ENCODE measurements around the gene MIGA2.

Gene MIGA2

DNA sequence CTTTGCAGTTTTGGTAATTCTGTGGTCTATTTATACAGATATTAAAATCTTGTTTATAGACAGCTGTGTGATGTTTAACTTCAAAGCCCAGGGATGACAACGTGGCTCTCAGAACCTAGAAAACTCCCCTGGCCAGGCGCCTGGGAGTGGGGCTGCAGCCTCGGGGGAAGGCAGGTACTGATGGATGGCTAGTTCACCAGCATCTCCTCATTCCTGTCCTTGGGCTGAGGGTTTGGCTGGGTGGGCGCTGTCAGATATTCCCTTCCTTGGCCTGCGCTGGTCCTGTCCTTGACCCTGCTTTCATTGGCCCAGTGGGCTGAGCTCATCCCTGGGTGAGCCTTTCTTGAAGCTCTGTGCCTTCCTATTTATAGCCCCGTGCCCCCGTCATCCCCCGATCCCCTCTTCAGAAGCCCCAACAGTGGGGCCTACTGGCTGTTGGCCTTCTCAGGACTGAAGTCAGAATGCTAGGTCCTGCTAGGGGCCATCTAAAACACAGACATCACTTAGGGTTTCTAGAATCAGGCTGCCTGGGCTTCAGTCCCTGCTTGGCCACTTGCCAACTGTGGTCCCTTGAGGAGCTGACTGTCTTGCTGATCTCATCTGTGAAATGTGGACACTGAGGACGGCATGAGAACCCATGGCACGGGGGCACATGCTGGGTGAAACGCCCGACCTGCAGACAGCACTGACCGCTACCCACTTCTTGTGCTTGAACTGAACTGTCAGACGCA lies 29.2 kb upstream of the MIGA2 start:
- no peak overlapping the region for H3K4me3 ChIP-seq (replicated peaks; ENCODE audit: low read depth, low read length)
- TF ChIP-seq, protein P1, sequence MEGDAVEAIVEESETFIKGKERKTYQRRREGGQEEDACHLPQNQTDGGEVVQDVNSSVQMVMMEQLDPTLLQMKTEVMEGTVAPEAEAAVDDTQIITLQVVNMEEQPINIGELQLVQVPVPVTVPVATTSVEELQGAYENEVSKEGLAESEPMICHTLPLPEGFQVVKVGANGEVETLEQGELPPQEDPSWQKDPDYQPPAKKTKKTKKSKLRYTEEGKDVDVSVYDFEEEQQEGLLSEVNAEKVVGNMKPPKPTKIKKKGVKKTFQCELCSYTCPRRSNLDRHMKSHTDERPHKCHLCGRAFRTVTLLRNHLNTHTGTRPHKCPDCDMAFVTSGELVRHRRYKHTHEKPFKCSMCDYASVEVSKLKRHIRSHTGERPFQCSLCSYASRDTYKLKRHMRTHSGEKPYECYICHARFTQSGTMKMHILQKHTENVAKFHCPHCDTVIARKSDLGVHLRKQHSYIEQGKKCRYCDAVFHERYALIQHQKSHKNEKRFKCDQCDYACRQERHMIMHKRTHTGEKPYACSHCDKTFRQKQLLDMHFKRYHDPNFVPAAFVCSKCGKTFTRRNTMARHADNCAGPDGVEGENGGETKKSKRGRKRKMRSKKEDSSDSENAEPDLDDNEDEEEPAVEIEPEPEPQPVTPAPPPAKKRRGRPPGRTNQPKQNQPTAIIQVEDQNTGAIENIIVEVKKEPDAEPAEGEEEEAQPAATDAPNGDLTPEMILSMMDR (IDR thresholded peaks at IDR 0.05; ENCODE audit: low read length, missing control alignments) = no peak
- DNase-seq (ENCODE audit: low read depth) = no peak

DNA sequence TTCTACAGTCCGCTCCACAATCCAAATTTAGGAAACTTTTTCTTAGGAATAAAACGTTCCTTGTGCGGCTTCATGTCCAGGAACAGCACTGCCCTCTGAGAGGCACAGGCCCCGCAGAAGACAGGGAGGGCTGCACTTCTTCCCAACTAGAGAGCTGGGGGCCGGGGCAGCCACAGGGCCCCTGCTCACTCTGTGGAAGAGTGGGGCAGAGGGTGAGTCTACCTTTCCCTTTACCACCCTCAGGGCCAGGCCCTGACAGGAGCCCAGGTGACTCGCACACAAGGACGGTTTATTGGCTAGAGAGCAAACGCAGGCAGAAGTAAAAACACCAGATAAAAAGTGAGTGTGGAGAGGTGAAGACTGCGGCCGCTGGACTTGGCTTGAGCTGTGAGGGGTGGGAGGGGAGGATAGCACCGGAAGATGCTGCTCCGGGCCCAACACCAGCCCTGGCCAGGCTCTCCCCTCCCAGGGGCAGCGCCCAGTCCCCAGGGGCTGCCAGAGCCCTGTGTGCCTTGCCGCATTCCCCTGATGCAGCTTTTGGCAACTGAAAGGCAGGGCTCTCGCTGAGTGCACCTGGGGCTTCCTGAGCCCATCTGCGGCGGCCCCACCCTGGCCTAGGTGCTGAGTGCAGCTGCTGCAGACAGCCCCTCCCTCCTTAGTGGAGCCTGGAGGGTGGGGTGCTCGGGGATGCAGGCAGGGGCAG lies 28.5 kb upstream of the MIGA2 start:
- DNase-seq (ENCODE audit: low read depth) = no peak
- H3K4me3 ChIP-seq (replicated peaks; ENCODE audit: low read depth, low read length) = no peak overlapping the region
- TF ChIP-seq, protein P1 (IDR thresholded peaks at IDR 0.05; ENCODE audit: low read length, missing control alignments) = no peak

DNA sequence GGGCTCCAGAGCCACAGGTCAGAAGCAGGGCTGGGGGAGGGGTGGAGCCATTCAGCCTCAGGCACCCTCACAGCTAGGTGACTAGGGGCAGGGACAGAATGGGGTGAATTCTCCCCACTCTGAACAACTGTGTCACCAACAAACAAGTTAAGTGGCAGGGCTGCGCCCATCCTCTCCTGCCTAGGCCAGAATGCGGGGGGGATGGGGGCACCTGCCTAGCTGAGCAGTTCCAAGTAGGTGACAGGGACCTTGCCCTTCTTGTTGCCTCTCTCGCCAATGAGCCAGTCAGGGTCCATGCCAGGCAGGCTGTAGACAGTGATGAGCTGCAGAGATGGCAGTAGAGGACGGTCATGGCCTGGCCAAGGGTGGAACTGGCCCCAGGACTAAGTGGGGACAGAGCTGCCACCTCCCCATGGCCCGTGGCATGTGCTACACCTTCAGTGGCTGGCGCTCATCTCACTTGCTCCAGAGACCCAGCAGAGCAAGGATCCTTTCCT lies 27.9 kb upstream of the MIGA2 start:
- H3K4me3 ChIP-seq (replicated peaks; ENCODE audit: low read depth, low read length) = no peak overlapping the region
- DNase-seq (ENCODE audit: low read depth) = no peak
- TF ChIP-seq, protein P1 (IDR thresholded peaks at IDR 0.05; ENCODE audit: low read length, missing control alignments) = no peak

DNA sequence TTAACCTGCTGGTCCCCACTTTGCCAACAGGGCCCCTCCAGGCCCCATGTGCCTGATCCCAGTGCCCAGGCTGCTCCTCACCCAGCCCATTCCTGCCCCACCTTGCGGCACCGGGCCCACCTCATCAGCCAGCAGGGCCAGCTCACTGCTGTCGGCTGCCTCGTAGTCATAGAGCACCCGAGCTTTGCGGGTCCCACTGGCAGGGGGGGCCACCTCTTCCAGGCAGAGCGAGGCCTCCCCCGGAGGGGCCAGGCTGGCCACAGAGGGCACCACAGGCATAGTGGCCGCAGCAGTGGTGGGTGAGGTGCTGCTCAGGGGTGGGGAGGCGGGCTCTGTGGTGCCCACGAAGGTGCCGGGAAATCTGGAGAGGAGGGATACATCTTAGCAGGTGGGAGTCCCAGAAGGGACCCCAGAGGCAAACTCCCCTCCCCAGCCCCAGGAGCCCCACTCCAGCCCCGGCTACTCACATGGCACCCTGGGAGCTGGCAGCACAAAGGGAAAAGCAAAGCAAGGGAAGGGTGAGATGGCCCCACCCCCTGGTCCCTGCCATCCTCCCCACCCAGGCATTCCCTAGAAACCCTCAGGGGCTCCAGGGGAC lies 27.3 kb upstream of the MIGA2 start:
- no peak for DNase-seq (ENCODE audit: low read depth)
- H3K4me3 ChIP-seq (replicated peaks; ENCODE audit: low read depth, low read length) = no peak overlapping the region
- TF ChIP-seq, protein P1 (IDR thresholded peaks at IDR 0.05; ENCODE audit: low read length, missing control alignments) = no peak

DNA sequence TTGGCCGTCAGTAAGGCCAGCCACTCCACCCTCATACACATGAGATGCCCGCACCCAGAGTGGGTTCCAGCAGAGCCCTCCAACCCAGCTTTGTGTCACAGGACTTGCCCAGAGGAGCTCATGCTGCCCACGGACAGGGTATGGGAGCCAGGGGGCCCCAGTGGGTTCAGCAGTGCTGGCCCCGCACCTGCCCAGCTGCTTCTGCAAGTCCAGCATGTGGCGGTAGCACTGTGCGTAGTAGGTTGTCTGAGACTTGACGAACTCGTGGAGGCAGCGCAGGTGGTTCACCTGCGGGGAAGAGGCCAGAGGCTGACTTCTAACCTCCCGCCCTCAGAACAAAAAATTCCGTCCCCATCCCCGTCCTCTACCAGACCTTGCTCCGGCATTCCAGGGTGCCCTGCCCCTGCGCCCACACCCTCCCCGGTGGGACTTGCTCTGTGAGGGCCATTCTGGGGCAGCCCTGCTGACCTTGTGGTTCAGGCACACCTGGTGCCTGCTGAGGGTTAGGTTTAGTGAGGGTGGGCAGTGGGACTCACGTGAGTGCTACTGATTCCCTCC lies 26.8 kb upstream of the MIGA2 start:
- TF ChIP-seq, protein P1 (IDR thresholded peaks at IDR 0.05; ENCODE audit: low read length, missing control alignments) = no peak
- DNase-seq (ENCODE audit: low read depth) = no peak
- no peak overlapping the region for H3K4me3 ChIP-seq (replicated peaks; ENCODE audit: low read depth, low read length)

DNA sequence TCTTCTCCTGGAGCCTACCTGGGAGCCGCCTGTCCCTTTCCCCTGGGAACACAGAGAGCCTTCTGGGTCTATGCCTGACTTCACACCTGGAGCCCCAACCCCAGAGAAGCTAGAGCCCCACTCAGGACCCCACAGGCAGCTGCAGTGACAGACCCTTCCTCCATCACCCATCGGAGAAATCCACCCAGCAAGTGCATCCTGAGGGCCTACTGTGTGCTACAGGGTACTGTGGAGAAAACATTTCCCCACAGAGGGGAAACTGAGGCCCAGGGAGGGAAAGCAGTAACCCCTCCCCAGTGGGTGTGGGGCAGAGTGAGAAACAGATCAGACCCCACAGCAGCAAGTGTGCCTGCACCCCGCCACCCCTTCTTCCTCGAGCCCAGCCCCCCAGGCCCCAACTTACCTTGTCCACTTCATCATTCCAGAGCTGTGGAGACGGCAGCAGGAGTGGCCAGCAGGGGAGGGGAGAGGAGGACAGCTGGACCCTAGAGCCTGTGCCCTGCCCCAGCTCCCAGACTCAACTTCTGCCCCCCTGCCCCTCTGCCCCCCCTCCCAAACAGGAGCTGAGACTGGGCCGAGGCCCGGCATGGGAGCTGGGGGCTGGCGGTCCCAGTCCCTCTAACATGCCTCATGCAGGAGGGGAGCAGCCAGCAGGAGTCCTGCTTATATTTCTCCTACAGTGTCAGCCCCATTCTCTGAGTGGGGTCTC lies 26.0 kb upstream of the MIGA2 start:
- no peak overlapping the region for H3K4me3 ChIP-seq (replicated peaks; ENCODE audit: low read depth, low read length)
- DNase-seq (ENCODE audit: low read depth) = no peak
- TF ChIP-seq, protein P1 (IDR thresholded peaks at IDR 0.05; ENCODE audit: low read length, missing control alignments) = no peak
